ENCODE results near the gene MALT1. TPM values are rescaled to one million over a fixed set of nuclear protein-coding genes. Genes with fewer than 3 reads are reported as not detected.

The MALT1 gene
- total RNA-seq, 1 donor from 2014 or later: 28.1 TPM

DNA sequence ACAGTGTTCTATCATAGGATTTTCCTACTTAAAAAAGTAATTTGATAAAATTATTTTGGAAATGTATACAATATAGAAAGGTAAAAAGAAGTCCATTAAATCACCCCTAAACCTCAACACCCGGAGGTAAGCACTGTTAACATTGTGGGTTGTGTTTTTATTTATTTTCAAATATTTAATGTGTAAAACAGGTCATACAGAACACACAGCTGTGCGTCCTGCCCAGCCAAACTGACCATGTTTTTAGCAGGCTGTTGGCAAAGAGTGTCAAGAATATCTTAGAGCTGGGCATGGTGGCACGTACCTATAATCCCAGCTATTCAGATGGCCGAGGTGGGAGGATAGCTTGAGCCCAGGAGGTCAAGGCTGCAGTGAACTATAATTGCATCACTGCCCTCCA, 114.6 kb downstream of the MALT1 start:
- Mint-ChIP-seq H3K27me3 (ENCODE audit: unreplicated experiment) (no peaks in the 10 kb centered on the region), H3K36me3 (ENCODE audit: unreplicated experiment) (no peaks in the 10 kb centered on the region), H3K9me3 (ENCODE audit: unreplicated experiment) (no peaks in the 10 kb centered on the region), H3K4me3 (ENCODE audit: unreplicated experiment) (no peak overlapping the region), H3K4me1 (ENCODE audit: unreplicated experiment) (peaks cover 42% of the 10 kb centered on the region), H3K27ac (ENCODE audit: unreplicated experiment) (no peak overlapping the region)
- DNase-seq (ENCODE audit: extremely low spot score, unreplicated experiment): no peak
- TF ChIP-seq, protein P1, sequence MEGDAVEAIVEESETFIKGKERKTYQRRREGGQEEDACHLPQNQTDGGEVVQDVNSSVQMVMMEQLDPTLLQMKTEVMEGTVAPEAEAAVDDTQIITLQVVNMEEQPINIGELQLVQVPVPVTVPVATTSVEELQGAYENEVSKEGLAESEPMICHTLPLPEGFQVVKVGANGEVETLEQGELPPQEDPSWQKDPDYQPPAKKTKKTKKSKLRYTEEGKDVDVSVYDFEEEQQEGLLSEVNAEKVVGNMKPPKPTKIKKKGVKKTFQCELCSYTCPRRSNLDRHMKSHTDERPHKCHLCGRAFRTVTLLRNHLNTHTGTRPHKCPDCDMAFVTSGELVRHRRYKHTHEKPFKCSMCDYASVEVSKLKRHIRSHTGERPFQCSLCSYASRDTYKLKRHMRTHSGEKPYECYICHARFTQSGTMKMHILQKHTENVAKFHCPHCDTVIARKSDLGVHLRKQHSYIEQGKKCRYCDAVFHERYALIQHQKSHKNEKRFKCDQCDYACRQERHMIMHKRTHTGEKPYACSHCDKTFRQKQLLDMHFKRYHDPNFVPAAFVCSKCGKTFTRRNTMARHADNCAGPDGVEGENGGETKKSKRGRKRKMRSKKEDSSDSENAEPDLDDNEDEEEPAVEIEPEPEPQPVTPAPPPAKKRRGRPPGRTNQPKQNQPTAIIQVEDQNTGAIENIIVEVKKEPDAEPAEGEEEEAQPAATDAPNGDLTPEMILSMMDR (IDR thresholded peaks at IDR 0.05): no peak

DNA sequence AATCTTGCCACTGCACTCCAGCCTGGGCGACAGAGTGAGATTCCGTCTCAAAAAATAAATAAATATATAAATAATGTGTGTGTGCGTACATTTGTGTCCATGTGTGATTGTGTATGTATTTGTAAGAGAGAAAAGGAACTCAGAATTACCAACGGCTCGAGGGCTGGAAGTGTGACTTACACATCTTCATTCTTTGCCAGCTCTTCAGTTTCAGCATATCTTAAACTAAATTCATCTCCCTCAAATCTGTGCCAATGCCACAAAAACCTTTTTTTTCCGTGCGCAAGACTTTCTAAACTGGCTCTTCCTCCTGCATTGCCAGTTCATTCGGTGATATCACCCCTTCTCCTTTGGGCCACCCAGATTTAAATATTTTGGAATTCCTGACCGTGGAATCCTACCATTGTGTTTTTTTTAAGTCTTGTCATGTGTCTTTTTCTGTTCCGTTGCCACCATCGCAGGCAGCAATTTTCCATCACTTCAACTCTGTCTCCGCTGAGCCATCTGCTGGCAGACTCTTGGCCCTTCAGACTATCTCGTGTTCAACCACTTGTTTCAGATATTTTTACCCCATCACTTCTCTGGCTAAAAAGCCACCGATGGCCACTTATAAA, 116.4 kb downstream of the MALT1 start:
- no peaks in the 10 kb centered on the region for H3K27me3 Mint-ChIP-seq (ENCODE audit: unreplicated experiment)
- H3K4me1 Mint-ChIP-seq (ENCODE audit: unreplicated experiment): peaks cover 38% of the 10 kb centered on the region
- no peak for DNase-seq (ENCODE audit: extremely low spot score, unreplicated experiment)
- no peaks in the 10 kb centered on the region for H3K36me3 Mint-ChIP-seq (ENCODE audit: unreplicated experiment)
- TF ChIP-seq, protein P1 (IDR thresholded peaks at IDR 0.05): no peak
- H3K27ac Mint-ChIP-seq (ENCODE audit: unreplicated experiment): no peak overlapping the region
- no peak overlapping the region for H3K4me3 Mint-ChIP-seq (ENCODE audit: unreplicated experiment)
- no peaks in the 10 kb centered on the region for H3K9me3 Mint-ChIP-seq (ENCODE audit: unreplicated experiment)

DNA sequence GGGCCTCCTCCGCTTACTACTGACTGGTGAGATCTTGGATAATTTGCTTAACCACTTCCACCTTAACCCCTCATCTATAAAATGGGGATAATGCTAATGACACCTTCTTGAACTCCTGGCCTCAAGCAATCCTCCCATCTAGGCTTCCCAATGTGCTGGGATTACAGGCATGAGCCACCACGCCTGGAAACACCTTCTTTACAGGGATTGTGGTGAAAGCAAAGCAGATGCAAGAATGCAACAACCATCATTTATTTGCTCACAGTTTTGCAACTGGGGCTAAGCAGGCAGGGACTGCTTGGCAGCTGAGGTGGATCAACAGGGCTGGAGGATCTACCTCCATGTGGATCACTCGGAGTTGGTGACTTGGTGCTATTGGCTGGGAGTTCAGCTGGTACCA, 117.2 kb downstream of the MALT1 start:
- Mint-ChIP-seq H3K36me3 (ENCODE audit: unreplicated experiment) (no peaks in the 10 kb centered on the region), H3K27me3 (ENCODE audit: unreplicated experiment) (no peaks in the 10 kb centered on the region), H3K4me1 (ENCODE audit: unreplicated experiment) (peaks cover 38% of the 10 kb centered on the region), H3K4me3 (ENCODE audit: unreplicated experiment) (no peak overlapping the region), H3K9me3 (ENCODE audit: unreplicated experiment) (no peaks in the 10 kb centered on the region), H3K27ac (ENCODE audit: unreplicated experiment) (no peak overlapping the region)
- DNase-seq (ENCODE audit: extremely low spot score, unreplicated experiment): no peak
- TF ChIP-seq, protein P1 (IDR thresholded peaks at IDR 0.05): no peak

DNA sequence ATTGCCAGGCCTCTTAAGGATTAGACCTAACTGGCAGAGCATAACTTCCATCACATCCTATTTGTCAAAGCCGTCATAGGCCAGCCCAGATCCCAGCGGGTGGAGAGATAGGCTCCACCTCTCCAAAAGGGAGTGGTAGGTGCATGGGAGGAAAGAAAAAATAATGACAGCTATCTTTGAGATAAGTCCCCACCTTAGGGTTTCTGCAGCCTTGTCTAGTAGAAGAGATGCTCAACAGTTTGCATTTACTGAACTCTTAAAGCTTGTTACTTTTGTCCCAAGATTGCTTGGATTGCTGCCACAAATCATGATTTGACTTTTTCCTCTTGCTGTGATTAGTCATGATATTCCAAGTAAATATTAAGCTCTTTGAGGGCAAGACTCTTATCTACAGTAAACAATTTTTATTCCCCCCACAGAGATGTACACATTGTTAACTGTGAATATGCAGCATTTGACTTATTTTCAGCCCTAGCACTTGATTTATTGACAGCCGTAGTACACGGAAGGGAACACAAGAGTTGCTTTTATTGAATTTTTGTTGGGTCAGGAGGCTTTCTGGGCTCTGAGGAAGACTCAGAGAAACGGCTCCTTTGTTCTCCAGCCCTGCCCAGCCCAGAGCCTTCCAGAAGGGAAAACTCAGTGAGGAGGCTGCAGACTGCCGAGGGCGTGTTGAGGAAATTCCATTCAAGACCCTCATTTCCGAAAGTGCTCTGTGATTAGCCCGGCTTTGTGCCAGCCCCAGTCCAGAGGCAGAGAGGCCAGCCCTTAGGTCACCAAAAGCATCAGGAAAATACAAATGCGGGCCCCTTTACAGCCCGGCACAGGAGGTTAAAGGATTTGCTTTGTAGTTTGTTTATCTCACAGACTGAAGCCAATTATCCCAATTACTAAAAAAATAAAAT, 118.0 kb downstream of the MALT1 start:
- Mint-ChIP-seq H3K36me3 (ENCODE audit: unreplicated experiment) (no peaks in the 10 kb centered on the region), H3K4me3 (ENCODE audit: unreplicated experiment) (no peak overlapping the region), H3K9me3 (ENCODE audit: unreplicated experiment) (no peaks in the 10 kb centered on the region), H3K4me1 (ENCODE audit: unreplicated experiment) (peaks cover 41% of the 10 kb centered on the region), H3K27me3 (ENCODE audit: unreplicated experiment) (no peaks in the 10 kb centered on the region), H3K27ac (ENCODE audit: unreplicated experiment) (peak overlapping the region; percentile 75)
- no peak for DNase-seq (ENCODE audit: extremely low spot score, unreplicated experiment)
- TF ChIP-seq, protein P1 (IDR thresholded peaks at IDR 0.05): no peak

DNA sequence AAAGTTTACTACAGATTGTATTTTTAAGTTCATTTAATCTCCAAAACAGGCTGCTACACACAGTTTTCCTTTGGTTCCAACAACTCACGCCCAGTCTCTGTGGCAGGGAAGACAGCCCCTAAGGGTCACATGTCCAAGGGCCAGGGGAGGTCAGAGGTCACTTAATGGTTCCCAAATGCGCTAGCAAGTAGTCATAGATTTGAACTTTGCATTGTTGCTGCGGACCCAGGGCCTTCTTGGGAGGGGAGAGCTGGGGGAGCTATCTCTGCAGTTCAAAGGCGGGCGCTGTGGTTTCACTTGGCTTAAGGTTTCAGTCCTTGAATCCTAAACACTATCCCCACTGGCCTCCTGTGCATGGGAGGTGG, 118.6 kb downstream of the MALT1 start:
- no peak overlapping the region for H3K4me3 Mint-ChIP-seq (ENCODE audit: unreplicated experiment)
- H3K4me1 Mint-ChIP-seq (ENCODE audit: unreplicated experiment): peaks cover 36% of the 10 kb centered on the region
- no peaks in the 10 kb centered on the region for H3K27me3 Mint-ChIP-seq (ENCODE audit: unreplicated experiment)
- no peak for DNase-seq (ENCODE audit: extremely low spot score, unreplicated experiment)
- no peaks in the 10 kb centered on the region for H3K36me3 Mint-ChIP-seq (ENCODE audit: unreplicated experiment)
- TF ChIP-seq, protein P1 (IDR thresholded peaks at IDR 0.05): no peak
- no peaks in the 10 kb centered on the region for H3K9me3 Mint-ChIP-seq (ENCODE audit: unreplicated experiment)
- peak overlapping the region; percentile 75 for H3K27ac Mint-ChIP-seq (ENCODE audit: unreplicated experiment)

All from osteocyte (in vitro differentiated cells).